Lower lobe of right lung (tissue), 2 donors: ENCODE results near the gene AMZ1. TPM values are rescaled to one million over a fixed set of nuclear protein-coding genes. Genes with fewer than 3 reads are reported as not detected.
"Not testable (repeated sequence)": the region's sequence is repeated elsewhere in the genome, so short reads cannot be mapped to it uniquely, and the experiment has no call there.

Experiments used
- ATAC-seq, 2 donors: fragments of 200-7000 bp; cut with Tn5 transposase; one replicate each; pipeline ENCODE4 v1.9.1; 2020 to 2022; ENCODE audit warnings: mild to moderate bottlenecking in 2 of 2, moderate library complexity in 2 of 2
- DNase-seq: peaks from one replicate; pipeline ENCODE4 v3.0.0-alpha.2; 2020
- H3K27ac ChIP-seq: fragments of 200-600 bp; one replicate; pipeline ENCODE4 v1.8.0; 2022
- H3K27me3 ChIP-seq: fragments of 200-600 bp; one replicate; pipeline ENCODE4 v1.8.0; 2022; ENCODE audit warnings: low read depth
- H3K36me3 ChIP-seq: fragments of 200-600 bp; one replicate; pipeline ENCODE4 v1.8.0; 2022; ENCODE audit warnings: mild to moderate bottlenecking
- H3K4me1 ChIP-seq: fragments of 200-600 bp; one replicate; pipeline ENCODE4 v1.8.0; 2022
- H3K4me3 ChIP-seq: fragments of 200-600 bp; one replicate; pipeline ENCODE4 v1.8.0; 2022; ENCODE audit warnings: mild to moderate bottlenecking
- H3K9me3 ChIP-seq: fragments of 200-600 bp; one replicate; pipeline ENCODE4 v1.8.0; 2022
- CTCF ChIP-seq: fragments of 200-600 bp; IDR thresholded peaks from one replicate; pipeline ENCODE4 v1.8.0; 2022; ENCODE audit warnings: antibody characterized with exemption, mild to moderate bottlenecking
- intact Hi-C: fragments of 100-400 bp; cut with DNase I; formaldehyde crosslinking; loops from one replicate; pipeline ENCODE4 v1.11.0; 2022
- total RNA-seq: library from RNA; stranded (reverse); fragmentation: NEBNext Ultra II Directional; extraction: Animal tissue kit (Norgen Biotek cat#: 25700); gene quantifications from one replicate; pipeline ENCODE4 v1.2.1, GENCODE V29; 2021
- donor health status: DM: no; HTN: yes; CAD: no; lungs with severe emphysema.

Gene AMZ1
- total RNA-seq, 1 donor from 2014 or later = 0.47 TPM

- DNase-seq = no peak
- peaks cover 25% of the 10 kb centered on the region for H3K36me3 ChIP-seq
- H3K27me3 ChIP-seq = no peaks in the 10 kb centered on the region
- intact Hi-C loops = no loop called here
- no peak overlapping the region for H3K4me3 ChIP-seq
- no peak overlapping the region for H3K27ac ChIP-seq
- no peak for TF ChIP-seq CTCF
- ATAC-seq = no peak
- no peaks in the 10 kb centered on the region for H3K9me3 ChIP-seq
- H3K4me1 ChIP-seq = peaks cover 20% of the 10 kb centered on the region
Observed at GRCh38 chr7:2724453-2725177, 36.6 kb downstream of the AMZ1 start.

- Histone ChIP-seq H3K9me3 (no peaks in the 10 kb centered on the region), H3K4me1 (peaks cover 26% of the 10 kb centered on the region), H3K36me3 (peaks cover 32% of the 10 kb centered on the region), H3K27ac (no peak overlapping the region), H3K27me3 (no peaks in the 10 kb centered on the region), H3K4me3 (no peak overlapping the region)
- TF ChIP-seq CTCF = no peak
- intact Hi-C loops = no loop called here
- peak; percentile 41 for DNase-seq
- ATAC-seq = no peak
Observed at GRCh38 chr7:2725178-2726105, 37.4 kb downstream of the AMZ1 start.

GRCh38 chr7:2726316-2727018 lies 38.5 kb downstream of the AMZ1 start:
- no peak overlapping the region for H3K4me3 ChIP-seq
- peaks cover 26% of the 10 kb centered on the region for H3K4me1 ChIP-seq
- H3K9me3 ChIP-seq = no peaks in the 10 kb centered on the region
- peak; percentile 22 for DNase-seq
- intact Hi-C loops = no loop called here
- no peaks in the 10 kb centered on the region for H3K27me3 ChIP-seq
- no peak overlapping the region for H3K27ac ChIP-seq
- peaks cover 36% of the 10 kb centered on the region for H3K36me3 ChIP-seq
- no peak for ATAC-seq
- no peak for TF ChIP-seq CTCF

GRCh38 chr7:2727206-2727605 lies 39.2 kb downstream of the AMZ1 start:
- H3K27ac ChIP-seq, H3K9me3 ChIP-seq, H3K4me3 ChIP-seq, ATAC-seq, H3K27me3 ChIP-seq, intact Hi-C loops: not testable (repeated sequence)
- Histone ChIP-seq H3K4me1 (peaks cover 26% of the 10 kb centered on the region), H3K36me3 (peaks cover 36% of the 10 kb centered on the region)
- peak; percentile 18 for DNase-seq

GRCh38 chr7:2728316-2729030 lies 40.5 kb downstream of the AMZ1 start:
- Histone ChIP-seq H3K4me3 (no peak overlapping the region), H3K27me3 (no peaks in the 10 kb centered on the region), H3K9me3 (no peaks in the 10 kb centered on the region), H3K36me3 (peaks cover 30% of the 10 kb centered on the region), H3K4me1 (peaks cover 29% of the 10 kb centered on the region), H3K27ac (peak overlapping the region; percentile 34)
- ATAC-seq = peak; percentile 15 to 32
- no peak for TF ChIP-seq CTCF
- DNase-seq = peak; percentile 52
- intact Hi-C loops = no loop called here
